GM12891 (cell line): ENCODE measurements around the gene IL27RA.

Experiments
- POLR2A ChIP-seq: IDR thresholded peaks from 2 replicates; pipeline ENCODE4 v1.6.1; 2011; ENCODE audit warnings: low read depth, low read length, control low read depth
- POLR2AphosphoS5 ChIP-seq: IDR thresholded peaks from 2 replicates; pipeline ENCODE4 v1.6.1; 2011; ENCODE audit warnings: low read depth, low read length, control low read depth
- SPI1 ChIP-seq: IDR thresholded peaks from 2 replicates; pipeline ENCODE4 v1.6.1; 2011; ENCODE audit warnings: low read depth, low read length, control low read depth
- TAF1 ChIP-seq: IDR thresholded peaks from 2 replicates; pipeline ENCODE4 v1.6.1; 2011; ENCODE audit warnings: low read depth, low read length, control low read depth

DNA sequence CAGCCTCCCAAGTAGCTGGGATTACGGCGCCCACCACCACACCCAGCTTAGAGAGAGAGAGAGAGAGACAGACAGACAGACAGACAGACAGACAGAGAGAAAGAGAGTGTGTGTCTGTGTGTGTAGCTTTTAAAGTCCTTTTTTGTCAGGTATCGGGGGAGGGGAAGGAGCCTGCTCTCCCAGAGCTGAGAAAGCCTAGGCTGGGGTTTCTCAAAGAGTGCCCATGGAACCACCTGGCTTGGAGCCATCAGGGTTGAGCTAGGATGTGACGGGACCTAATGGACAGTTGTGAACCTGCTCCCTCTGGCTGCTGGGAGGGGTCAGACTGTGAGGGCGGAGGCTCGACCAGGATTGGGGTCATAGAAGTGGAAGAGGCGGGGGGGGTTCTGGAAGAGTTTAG, 42.1 kb upstream of the IL27RA start:
- TF ChIP-seq POLR2AphosphoS5 = no peak
- TF ChIP-seq POLR2A = no peak
- TF ChIP-seq SPI1 = no peak
- TF ChIP-seq TAF1 = no peak
